Measurements from ENCODE around the gene KLHL22. TPM values are rescaled to one million over a fixed set of nuclear protein-coding genes. Genes with fewer than 3 reads are reported as not detected.

The KLHL22 gene
- polyA plus RNA-seq, 2 donors: 5.7 to 6.3 TPM

GRCh38 chr22:20435436-20436306 is 59.9 kb downstream of the KLHL22 start:
- H3K4me3 ChIP-seq (ENCODE audit: low read depth in 1 of 2, low read length in 2 of 2): peak overlapping the region in 1 of 2 donors; percentile 46
- H3K9me3 ChIP-seq (ENCODE audit: control insufficient read depth in 2 of 2, insufficient read depth in 1 of 2, low read depth in 1 of 2, low read length in 1 of 2): no peaks in the 10 kb centered on the region
- H3K36me3 ChIP-seq (ENCODE audit: control insufficient read depth in 2 of 2, insufficient read depth in 2 of 2, low read length in 1 of 2): no peaks in the 10 kb centered on the region
- H3K4me1 ChIP-seq (ENCODE audit: control insufficient read depth in 2 of 2, insufficient read depth in 2 of 2, low read length in 1 of 2): peaks cover 9 to 19% of the 10 kb centered on the region in 2 donors
- H3K27ac ChIP-seq (ENCODE audit: low read depth in 2 of 2, low read length in 1 of 2): no peak overlapping the region
- H3K27me3 ChIP-seq (ENCODE audit: control insufficient read depth in 1 of 2, insufficient read depth in 2 of 2, low read length in 2 of 2): peaks cover 3 to 25% of the 10 kb centered on the region in 2 donors
- 58 to 61% methylated on average over 11 of the region's 11 CpGs for WGBS, 2 donors

GRCh38 chr22:20434773-20435172 is 60.8 kb downstream of the KLHL22 start:
- Histone ChIP-seq H3K4me1 (ENCODE audit: control insufficient read depth in 2 of 2, insufficient read depth in 2 of 2, low read length in 1 of 2) (peaks cover 10 to 28% of the 10 kb centered on the region in 2 donors), H3K27me3 (ENCODE audit: control insufficient read depth in 1 of 2, insufficient read depth in 2 of 2, low read length in 2 of 2) (peaks cover 3 to 25% of the 10 kb centered on the region in 2 donors), H3K9me3 (ENCODE audit: control insufficient read depth in 2 of 2, insufficient read depth in 1 of 2, low read depth in 1 of 2, low read length in 1 of 2) (no peaks in the 10 kb centered on the region), H3K27ac (ENCODE audit: low read depth in 2 of 2, low read length in 1 of 2) (no peak overlapping the region), H3K36me3 (ENCODE audit: control insufficient read depth in 2 of 2, insufficient read depth in 2 of 2, low read length in 1 of 2) (no peaks in the 10 kb centered on the region), H3K4me3 (ENCODE audit: low read depth in 1 of 2, low read length in 2 of 2) (no peak overlapping the region)
- WGBS, 2 donors: 87 to 91% methylated on average over 3 of the region's 3 CpGs

DNA sequence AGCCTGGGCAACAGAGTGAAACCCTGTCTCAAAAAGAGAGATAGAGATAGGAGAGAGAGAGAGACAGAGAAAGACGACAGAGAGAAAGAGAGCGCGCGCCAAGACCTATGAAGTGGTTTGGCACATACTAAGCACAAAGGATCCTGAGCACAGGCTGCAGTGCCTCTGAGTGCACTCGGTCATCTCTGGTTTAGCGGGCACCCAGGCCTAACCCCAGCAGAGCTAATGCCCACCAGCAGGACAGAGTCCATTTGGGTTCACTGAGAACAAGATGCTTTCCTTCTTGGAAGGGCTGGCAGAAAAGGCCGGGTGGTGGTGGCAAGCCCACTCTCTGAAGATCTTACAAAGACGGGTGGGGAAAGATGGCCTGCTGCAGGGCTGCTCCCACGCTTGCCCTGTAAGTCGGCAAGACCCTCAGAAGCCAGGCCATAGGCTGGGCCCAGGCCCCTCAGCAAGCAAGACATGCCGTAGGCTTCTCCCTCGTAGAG is 61.3 kb downstream of the KLHL22 start:
- peaks cover 14 to 32% of the 10 kb centered on the region in 2 donors for H3K4me1 ChIP-seq (ENCODE audit: control insufficient read depth in 2 of 2, insufficient read depth in 2 of 2, low read length in 1 of 2)

GRCh38 chr22:20433686-20434241 is 61.8 kb downstream of the KLHL22 start:
- Histone ChIP-seq H3K36me3 (ENCODE audit: control insufficient read depth in 2 of 2, insufficient read depth in 2 of 2, low read length in 1 of 2) (no peaks in the 10 kb centered on the region), H3K27ac (ENCODE audit: low read depth in 2 of 2, low read length in 1 of 2) (no peak overlapping the region), H3K4me1 (ENCODE audit: control insufficient read depth in 2 of 2, insufficient read depth in 2 of 2, low read length in 1 of 2) (peaks cover 15 to 32% of the 10 kb centered on the region in 2 donors), H3K4me3 (ENCODE audit: low read depth in 1 of 2, low read length in 2 of 2) (no peak overlapping the region), H3K9me3 (ENCODE audit: control insufficient read depth in 2 of 2, insufficient read depth in 1 of 2, low read depth in 1 of 2, low read length in 1 of 2) (no peaks in the 10 kb centered on the region), H3K27me3 (ENCODE audit: control insufficient read depth in 1 of 2, insufficient read depth in 2 of 2, low read length in 2 of 2) (peaks cover 3 to 25% of the 10 kb centered on the region in 2 donors)
- 57 to 63% methylated on average over 4 of the region's 4 CpGs for WGBS, 2 donors

More for the DNA sequence above, 61.3 kb downstream of the KLHL22 start:
- 92 to 93% methylated on average over 12 of the region's 12 CpGs for WGBS, 2 donors
- Histone ChIP-seq H3K27me3 (ENCODE audit: control insufficient read depth in 1 of 2, insufficient read depth in 2 of 2, low read length in 2 of 2) (peaks cover 3 to 25% of the 10 kb centered on the region in 2 donors), H3K9me3 (ENCODE audit: control insufficient read depth in 2 of 2, insufficient read depth in 1 of 2, low read depth in 1 of 2, low read length in 1 of 2) (no peaks in the 10 kb centered on the region), H3K27ac (ENCODE audit: low read depth in 2 of 2, low read length in 1 of 2) (no peak overlapping the region), H3K36me3 (ENCODE audit: control insufficient read depth in 2 of 2, insufficient read depth in 2 of 2, low read length in 1 of 2) (no peaks in the 10 kb centered on the region), H3K4me3 (ENCODE audit: low read depth in 1 of 2, low read length in 2 of 2) (no peak overlapping the region)

GRCh38 chr22:20433191-20433590 is 62.4 kb downstream of the KLHL22 start:
- H3K27ac ChIP-seq (ENCODE audit: low read depth in 2 of 2, low read length in 1 of 2): no peak overlapping the region
- H3K4me3 ChIP-seq (ENCODE audit: low read depth in 1 of 2, low read length in 2 of 2): no peak overlapping the region
- 93 to 95% methylated on average over 11 of the region's 11 CpGs for WGBS, 2 donors
- H3K9me3 ChIP-seq (ENCODE audit: control insufficient read depth in 2 of 2, insufficient read depth in 1 of 2, low read depth in 1 of 2, low read length in 1 of 2): no peaks in the 10 kb centered on the region
- H3K27me3 ChIP-seq (ENCODE audit: control insufficient read depth in 1 of 2, insufficient read depth in 2 of 2, low read length in 2 of 2): peaks cover 3 to 22% of the 10 kb centered on the region in 2 donors
- peaks cover 15 to 32% of the 10 kb centered on the region in 2 donors for H3K4me1 ChIP-seq (ENCODE audit: control insufficient read depth in 2 of 2, insufficient read depth in 2 of 2, low read length in 1 of 2)
- H3K36me3 ChIP-seq (ENCODE audit: control insufficient read depth in 2 of 2, insufficient read depth in 2 of 2, low read length in 1 of 2): no peaks in the 10 kb centered on the region

- Histone ChIP-seq H3K9me3 (ENCODE audit: control insufficient read depth in 2 of 2, insufficient read depth in 1 of 2, low read depth in 1 of 2, low read length in 1 of 2) (no peaks in the 10 kb centered on the region), H3K27ac (ENCODE audit: low read depth in 2 of 2, low read length in 1 of 2) (no peak overlapping the region), H3K4me3 (ENCODE audit: low read depth in 1 of 2, low read length in 2 of 2) (no peak overlapping the region), H3K27me3 (ENCODE audit: control insufficient read depth in 1 of 2, insufficient read depth in 2 of 2, low read length in 2 of 2) (peaks cover 3 to 16% of the 10 kb centered on the region in 2 donors), H3K36me3 (ENCODE audit: control insufficient read depth in 2 of 2, insufficient read depth in 2 of 2, low read length in 1 of 2) (no peaks in the 10 kb centered on the region), H3K4me1 (ENCODE audit: control insufficient read depth in 2 of 2, insufficient read depth in 2 of 2, low read length in 1 of 2) (peaks cover 12 to 32% of the 10 kb centered on the region in 2 donors)
- 84 to 86% methylated on average over 3 of the region's 3 CpGs for WGBS, 2 donors
Measured at GRCh38 chr22:20432244-20432686, 63.3 kb downstream of the KLHL22 start.

DNA sequence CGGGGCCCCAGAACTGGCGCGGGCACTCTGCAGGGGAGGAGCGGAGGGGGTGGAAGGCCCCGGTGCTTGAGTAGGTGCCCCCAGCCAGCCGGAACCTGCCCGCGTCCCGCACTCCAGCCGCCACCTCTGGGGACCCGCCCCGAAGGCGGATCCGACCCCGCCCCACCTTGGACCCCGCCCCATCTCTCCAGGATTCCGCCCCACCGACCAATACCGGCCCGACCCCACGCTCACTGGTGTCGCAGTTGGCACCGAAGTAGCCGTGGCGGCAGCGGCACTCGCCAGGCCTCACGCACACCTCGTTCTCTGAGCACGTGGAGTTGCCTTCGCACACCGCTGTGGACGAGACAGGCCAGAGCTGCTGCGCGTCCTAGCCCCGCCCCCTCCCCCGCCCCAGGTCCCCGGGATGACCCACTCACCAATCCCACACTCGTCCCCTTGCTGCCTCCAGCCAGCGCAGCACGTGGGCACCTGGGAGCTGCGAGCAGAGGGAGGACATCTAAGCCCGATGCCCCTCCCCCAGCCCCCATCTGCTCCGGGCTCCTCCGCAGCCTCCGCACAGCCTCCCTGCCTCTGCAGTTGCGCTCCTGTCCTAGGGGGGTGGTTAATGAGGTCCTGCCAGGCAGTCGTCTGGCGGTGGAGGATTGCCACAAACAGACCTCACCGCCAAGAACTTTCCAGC is 63.9 kb downstream of the KLHL22 start:
- H3K27me3 ChIP-seq (ENCODE audit: control insufficient read depth in 1 of 2, insufficient read depth in 2 of 2, low read length in 2 of 2): peaks cover 3 to 11% of the 10 kb centered on the region in 2 donors
- no peaks in the 10 kb centered on the region for H3K9me3 ChIP-seq (ENCODE audit: control insufficient read depth in 2 of 2, insufficient read depth in 1 of 2, low read depth in 1 of 2, low read length in 1 of 2)
- no peak overlapping the region for H3K27ac ChIP-seq (ENCODE audit: low read depth in 2 of 2, low read length in 1 of 2)
- H3K4me3 ChIP-seq (ENCODE audit: low read depth in 1 of 2, low read length in 2 of 2): peak overlapping the region; percentile 12 to 24
- H3K36me3 ChIP-seq (ENCODE audit: control insufficient read depth in 2 of 2, insufficient read depth in 2 of 2, low read length in 1 of 2): no peaks in the 10 kb centered on the region
- peaks cover 5 to 29% of the 10 kb centered on the region in 2 donors for H3K4me1 ChIP-seq (ENCODE audit: control insufficient read depth in 2 of 2, insufficient read depth in 2 of 2, low read length in 1 of 2)
- WGBS, 2 donors: 39 to 48% methylated on average over 46 to 50 of the region's 50 CpGs

- H3K27me3 ChIP-seq (ENCODE audit: control insufficient read depth in 1 of 2, insufficient read depth in 2 of 2, low read length in 2 of 2): peaks cover 3 to 11% of the 10 kb centered on the region in 2 donors
- H3K4me1 ChIP-seq (ENCODE audit: control insufficient read depth in 2 of 2, insufficient read depth in 2 of 2, low read length in 1 of 2): peaks cover 5 to 33% of the 10 kb centered on the region in 2 donors
- peak overlapping the region; percentile 12 to 24 for H3K4me3 ChIP-seq (ENCODE audit: low read depth in 1 of 2, low read length in 2 of 2)
- no peaks in the 10 kb centered on the region for H3K9me3 ChIP-seq (ENCODE audit: control insufficient read depth in 2 of 2, insufficient read depth in 1 of 2, low read depth in 1 of 2, low read length in 1 of 2)
- 7 to 19% methylated on average over 79 to 94 of the region's 94 CpGs for WGBS, 2 donors
- H3K36me3 ChIP-seq (ENCODE audit: control insufficient read depth in 2 of 2, insufficient read depth in 2 of 2, low read length in 1 of 2): no peaks in the 10 kb centered on the region
- H3K27ac ChIP-seq (ENCODE audit: low read depth in 2 of 2, low read length in 1 of 2): no peak overlapping the region
Measured at GRCh38 chr22:20430720-20431510, 64.7 kb downstream of the KLHL22 start.
